ENCODE results near the gene CELF2. TPM values are rescaled to one million over a fixed set of nuclear protein-coding genes. Genes with fewer than 3 reads are reported as not detected.

The CELF2 gene
- total and polyA plus RNA-seq, 2 donors from 2014 or later, result 1.7 to 39.2 TPM

DNA sequence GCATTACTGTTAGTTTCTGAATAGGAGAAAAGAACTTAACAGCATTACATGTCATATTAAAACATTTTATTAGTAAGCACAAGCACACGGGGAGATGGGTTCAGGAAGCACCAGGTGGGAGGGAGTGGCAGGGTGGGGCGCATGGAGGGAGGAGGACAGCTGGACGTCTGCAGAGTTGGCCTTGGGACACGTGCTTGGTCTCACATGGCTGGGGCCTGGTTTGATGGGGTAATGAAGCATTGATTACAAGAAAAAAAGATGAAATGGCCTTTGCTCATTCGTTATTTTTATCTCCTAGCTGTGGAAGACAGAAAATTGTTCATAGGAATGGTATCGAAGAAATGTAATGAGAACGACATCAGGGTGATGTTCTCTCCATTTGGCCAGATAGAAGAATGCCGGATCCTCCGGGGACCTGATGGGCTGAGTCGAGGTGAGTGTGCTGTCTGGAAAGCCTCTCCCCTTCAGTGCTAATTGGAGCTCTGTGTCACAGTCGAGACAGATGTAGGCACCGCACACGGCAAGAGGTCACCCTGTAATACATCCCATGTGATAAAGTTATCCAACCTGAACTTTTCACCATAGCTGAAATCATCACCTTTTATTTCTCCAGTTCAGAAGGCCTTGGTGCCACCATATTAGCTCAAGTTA, 239.9 kb downstream of the CELF2 start:
- H3K4me1 ChIP-seq (ENCODE audit: control insufficient read depth in 2 of 3, insufficient read depth in 2 of 3, low read depth in 1 of 3, low read length in 3 of 3), result no peaks in the 10 kb centered on the region
- H3K36me3 ChIP-seq (ENCODE audit: control insufficient read depth in 2 of 3, insufficient read depth in 3 of 3, low read length in 3 of 3), result no peaks in the 10 kb centered on the region
- no peaks in the 10 kb centered on the region for H3K27me3 ChIP-seq (ENCODE audit: control insufficient read depth, insufficient read depth, low read length)
- TF ChIP-seq, protein P1, sequence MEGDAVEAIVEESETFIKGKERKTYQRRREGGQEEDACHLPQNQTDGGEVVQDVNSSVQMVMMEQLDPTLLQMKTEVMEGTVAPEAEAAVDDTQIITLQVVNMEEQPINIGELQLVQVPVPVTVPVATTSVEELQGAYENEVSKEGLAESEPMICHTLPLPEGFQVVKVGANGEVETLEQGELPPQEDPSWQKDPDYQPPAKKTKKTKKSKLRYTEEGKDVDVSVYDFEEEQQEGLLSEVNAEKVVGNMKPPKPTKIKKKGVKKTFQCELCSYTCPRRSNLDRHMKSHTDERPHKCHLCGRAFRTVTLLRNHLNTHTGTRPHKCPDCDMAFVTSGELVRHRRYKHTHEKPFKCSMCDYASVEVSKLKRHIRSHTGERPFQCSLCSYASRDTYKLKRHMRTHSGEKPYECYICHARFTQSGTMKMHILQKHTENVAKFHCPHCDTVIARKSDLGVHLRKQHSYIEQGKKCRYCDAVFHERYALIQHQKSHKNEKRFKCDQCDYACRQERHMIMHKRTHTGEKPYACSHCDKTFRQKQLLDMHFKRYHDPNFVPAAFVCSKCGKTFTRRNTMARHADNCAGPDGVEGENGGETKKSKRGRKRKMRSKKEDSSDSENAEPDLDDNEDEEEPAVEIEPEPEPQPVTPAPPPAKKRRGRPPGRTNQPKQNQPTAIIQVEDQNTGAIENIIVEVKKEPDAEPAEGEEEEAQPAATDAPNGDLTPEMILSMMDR (IDR thresholded peaks at IDR 0.05; ENCODE audit: borderline replicate concordance, extremely low read depth, insufficient read depth), result no peak
- no peak overlapping the region for H3K27ac ChIP-seq (ENCODE audit: low read depth in 2 of 2, low read length in 2 of 2)
- intact Hi-C loops (cut with DNase I), result no loop called here
- DNase-seq, result no peak
- H3K4me3 ChIP-seq (ENCODE audit: low read length in 3 of 3), result no peak overlapping the region
- FAIRE-seq, result no peak
- H3K9me3 ChIP-seq (ENCODE audit: control insufficient read depth in 2 of 3, insufficient read depth in 1 of 3, low read length in 3 of 3), result no peaks in the 10 kb centered on the region
- H3K9ac ChIP-seq (ENCODE audit: low read length in 3 of 3), result no peak overlapping the region

DNA sequence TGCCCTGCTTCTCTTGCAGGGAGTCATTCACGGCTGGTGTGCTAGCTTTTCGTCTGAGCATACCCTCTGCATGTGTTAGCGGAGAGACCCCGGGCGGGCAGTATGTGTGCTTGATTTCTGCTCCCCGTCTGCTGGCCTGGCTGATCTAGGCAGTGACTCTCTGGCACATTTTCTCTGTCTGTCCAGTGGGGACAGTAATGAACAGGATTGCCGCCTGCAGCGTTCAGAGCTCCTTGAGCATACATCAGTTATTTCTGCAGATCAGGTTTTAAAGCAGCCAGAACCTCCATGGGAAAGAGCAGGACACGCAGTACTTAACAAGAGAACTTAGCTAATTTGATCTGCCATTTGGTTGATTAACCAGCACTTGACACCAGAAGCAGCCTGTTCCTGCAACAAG, 242.5 kb downstream of the CELF2 start:
- Histone ChIP-seq H3K4me3 (ENCODE audit: low read length in 3 of 3) (no peak overlapping the region), H3K36me3 (ENCODE audit: control insufficient read depth in 2 of 3, insufficient read depth in 3 of 3, low read length in 3 of 3) (no peaks in the 10 kb centered on the region), H3K27me3 (ENCODE audit: control insufficient read depth, insufficient read depth, low read length) (no peaks in the 10 kb centered on the region), H3K9ac (ENCODE audit: low read length in 3 of 3) (no peak overlapping the region), H3K27ac (ENCODE audit: low read depth in 2 of 2, low read length in 2 of 2) (no peak overlapping the region), H3K4me1 (ENCODE audit: control insufficient read depth in 2 of 3, insufficient read depth in 2 of 3, low read depth in 1 of 3, low read length in 3 of 3) (no peaks in the 10 kb centered on the region), H3K9me3 (ENCODE audit: control insufficient read depth in 2 of 3, insufficient read depth in 1 of 3, low read length in 3 of 3) (no peaks in the 10 kb centered on the region)
- intact Hi-C loops (cut with DNase I), result no loop called here
- TF ChIP-seq, protein P1 (IDR thresholded peaks at IDR 0.05; ENCODE audit: borderline replicate concordance, extremely low read depth, insufficient read depth), result no peak
- FAIRE-seq (no peak), DNase-seq (peak in 4 of 5 donors; percentile 40 to 57 (median 46))

DNA sequence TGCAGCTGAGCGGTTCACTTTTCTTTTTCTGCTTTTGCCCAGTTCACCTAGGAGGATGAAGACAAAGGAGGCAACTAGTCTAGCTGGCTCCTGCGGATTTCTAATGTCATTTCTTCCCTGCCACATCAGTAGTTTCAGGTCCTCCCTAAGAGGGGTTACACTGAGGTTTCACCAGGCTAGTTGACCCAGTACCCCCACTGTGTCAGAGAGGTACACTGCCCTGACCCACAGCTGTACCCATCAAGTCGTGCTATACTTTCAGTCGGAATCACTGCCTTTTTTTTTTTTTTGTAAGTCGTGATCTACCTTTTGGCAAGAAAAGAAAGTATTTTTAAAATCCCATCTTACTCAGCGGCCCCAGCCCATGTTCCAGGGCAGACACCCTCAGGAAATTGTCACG, 243.5 kb downstream of the CELF2 start:
- no peak overlapping the region for H3K27ac ChIP-seq (ENCODE audit: low read depth in 2 of 2, low read length in 2 of 2)
- TF ChIP-seq, protein P1 (IDR thresholded peaks at IDR 0.05; ENCODE audit: borderline replicate concordance, extremely low read depth, insufficient read depth), result no peak
- no peak for FAIRE-seq

More for the DNA sequence above, 243.5 kb downstream of the CELF2 start:
- Histone ChIP-seq H3K4me3 (ENCODE audit: low read length in 3 of 3) (no peak overlapping the region), H3K9ac (ENCODE audit: low read length in 3 of 3) (no peak overlapping the region), H3K36me3 (ENCODE audit: control insufficient read depth in 2 of 3, insufficient read depth in 3 of 3, low read length in 3 of 3) (no peaks in the 10 kb centered on the region), H3K4me1 (ENCODE audit: control insufficient read depth in 2 of 3, insufficient read depth in 2 of 3, low read depth in 1 of 3, low read length in 3 of 3) (no peaks in the 10 kb centered on the region), H3K27me3 (ENCODE audit: control insufficient read depth, insufficient read depth, low read length) (no peaks in the 10 kb centered on the region), H3K9me3 (ENCODE audit: control insufficient read depth in 2 of 3, insufficient read depth in 1 of 3, low read length in 3 of 3) (no peaks in the 10 kb centered on the region)
- no peak for DNase-seq
- intact Hi-C loops (cut with DNase I), result no loop called here

Data from kidney (tissue), 14 donors.